Sigmoid colon (tissue), 7 donors: Measurements from ENCODE around the gene CRISPLD2. TPM values are rescaled to one million over a fixed set of nuclear protein-coding genes. Genes with fewer than 3 reads are reported as not detected.

Experiments used
- DNase-seq: peaks from one replicate; pipeline ENCODE4 v3.0.0-alpha.2; 2019
- H3K27ac ChIP-seq, 4 donors: fragments of 200-600 bp; sonication (generic); one replicate each; pipeline ENCODE4 v1.5.1; 2016 to 2019; ENCODE audit warnings: mild to moderate bottlenecking in 1 of 4
- H3K27me3 ChIP-seq, 3 donors: fragments of 200-600 bp; sonication (generic); one replicate each; pipeline ENCODE4 v1.5.1; 2019; ENCODE audit warnings: mild to moderate bottlenecking in 1 of 3
- H3K36me3 ChIP-seq, 4 donors: fragments of 200-600 bp; sonication (generic); one replicate each; pipeline ENCODE4 v1.5.1; 2016 to 2019
- H3K4me1 ChIP-seq, 4 donors: fragments of 200-600 bp; sonication (generic); one replicate each; pipeline ENCODE4 v1.5.1; 2017 to 2019
- H3K4me3 ChIP-seq, 4 donors: fragments of 200-600 bp; sonication (generic); one replicate each; pipeline ENCODE4 v1.5.1; 2017 to 2019; ENCODE audit warnings: mild to moderate bottlenecking in 2 of 4, moderate library complexity in 1 of 4
- H3K9me3 ChIP-seq, 4 donors: fragments of 200-600 bp in 3 of 4; sonication (generic) in 3 of 4; one replicate each; pipeline versions ENCODE4 v1.5.1 to v1.6.1; 2013 to 2019
- EP300 ChIP-seq, 4 donors: sonication (generic); formaldehyde crosslinking; IDR thresholded peaks; one replicate each; pipeline ENCODE4 v1.6.1; 2017; ENCODE audit warnings: antibody characterized with exemption in 4 of 4
- POLR2A ChIP-seq, 2 donors: fragments of 450-650 bp; IDR thresholded peaks; one replicate each; pipeline ENCODE4 v1.6.1; 2016; ENCODE audit warnings: antibody characterized with exemption in 2 of 2, mild to moderate bottlenecking in 2 of 2, moderate library complexity in 2 of 2
- POLR2AphosphoS5 ChIP-seq, 4 donors: sonication (generic); formaldehyde crosslinking; IDR thresholded peaks; one replicate each; pipeline ENCODE4 v1.6.1; 2017; ENCODE audit warnings: antibody characterized with exemption in 4 of 4
- WGBS, 2 donors: extraction: QIAGEN DNeasy Blood & Tissue Kit; methylation state at CpG; one replicate each; pipeline ENCODE4 v1.1.7; 2013; 5-methylcytosine and 5-hydroxymethylcytosine counted together
- intact Hi-C: fragments of 100-400 bp; cut with DNase I; formaldehyde crosslinking; loops from one replicate; pipeline ENCODE4 v1.15.1; 2023
- polyA plus RNA-seq, 3 donors: library from polyadenylated mRNA; stranded (reverse); fragments of 200-250 nt; gene quantifications; one replicate each; pipeline ENCODE4 v1.2.3, GENCODE V29; 2013
- total RNA-seq, 4 donors: library from RNA; depleted of rRNA; stranded (reverse); fragments of >200 nt; gene quantifications; one replicate each; pipeline ENCODE4 v1.1.0, GENCODE V29; 2016
- TF ChIP-seq, protein P1 (sequence below), 4 experiments: fragments of 450-650 bp in 3 of 4; fragments of 200-600 bp in 1 of 4; IDR thresholded peaks; one replicate each; pipeline ENCODE4 v1.5.1; 2016 to 2019; ENCODE audit warnings: antibody characterized with exemption in 4 of 4, mild to moderate bottlenecking in 3 of 4, moderate library complexity in 2 of 4
- donor health status: healthy with polysubstance abuse.
- donor health status: Bipolar disorder and iron deficiency.
- donor health status: healthy.

CRISPLD2 gene
- total and polyA plus RNA-seq, 7 donors: 3.0 to 545 (median 140) TPM

DNA sequence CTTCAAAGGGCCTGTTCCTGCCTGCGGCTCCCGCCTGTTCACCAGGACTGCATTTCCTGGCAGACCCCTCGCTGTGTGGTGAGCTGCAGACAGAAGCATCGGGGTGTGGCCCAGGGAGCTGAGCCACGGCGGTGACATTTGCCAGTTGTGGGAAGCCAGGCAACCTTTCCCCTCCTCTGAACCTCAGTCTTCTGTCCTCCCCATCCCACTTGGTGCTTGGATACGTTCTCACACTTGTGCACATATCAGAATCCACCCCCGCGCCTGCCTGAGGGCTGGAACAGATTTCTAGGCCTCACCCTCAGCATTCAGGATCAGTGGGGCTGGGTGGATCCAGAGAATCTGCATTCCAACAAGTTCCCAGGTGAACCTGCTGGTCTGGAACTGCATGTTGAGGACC is 63.5 kb downstream of the CRISPLD2 start:
- peaks cover 0 to 22% (median 10%) of the 10 kb centered on the region in 4 donors for H3K4me1 ChIP-seq
- H3K27me3 ChIP-seq: no peaks in the 10 kb centered on the region
- peaks cover 7 to 99% (median 63%) of the 10 kb centered on the region in 4 donors for H3K36me3 ChIP-seq
- 86 to 93% methylated on average over 9 of the region's 9 CpGs for WGBS, 2 donors
- DNase-seq: no peak
- TF ChIP-seq, protein P1, sequence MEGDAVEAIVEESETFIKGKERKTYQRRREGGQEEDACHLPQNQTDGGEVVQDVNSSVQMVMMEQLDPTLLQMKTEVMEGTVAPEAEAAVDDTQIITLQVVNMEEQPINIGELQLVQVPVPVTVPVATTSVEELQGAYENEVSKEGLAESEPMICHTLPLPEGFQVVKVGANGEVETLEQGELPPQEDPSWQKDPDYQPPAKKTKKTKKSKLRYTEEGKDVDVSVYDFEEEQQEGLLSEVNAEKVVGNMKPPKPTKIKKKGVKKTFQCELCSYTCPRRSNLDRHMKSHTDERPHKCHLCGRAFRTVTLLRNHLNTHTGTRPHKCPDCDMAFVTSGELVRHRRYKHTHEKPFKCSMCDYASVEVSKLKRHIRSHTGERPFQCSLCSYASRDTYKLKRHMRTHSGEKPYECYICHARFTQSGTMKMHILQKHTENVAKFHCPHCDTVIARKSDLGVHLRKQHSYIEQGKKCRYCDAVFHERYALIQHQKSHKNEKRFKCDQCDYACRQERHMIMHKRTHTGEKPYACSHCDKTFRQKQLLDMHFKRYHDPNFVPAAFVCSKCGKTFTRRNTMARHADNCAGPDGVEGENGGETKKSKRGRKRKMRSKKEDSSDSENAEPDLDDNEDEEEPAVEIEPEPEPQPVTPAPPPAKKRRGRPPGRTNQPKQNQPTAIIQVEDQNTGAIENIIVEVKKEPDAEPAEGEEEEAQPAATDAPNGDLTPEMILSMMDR (IDR thresholded peaks at IDR 0.05): no peak
- TF ChIP-seq POLR2AphosphoS5 (IDR thresholded peaks at IDR 0.05): peak in 1 of 4 donors; percentile 17
- intact Hi-C loops: no loop called here
- no peaks in the 10 kb centered on the region for H3K9me3 ChIP-seq
- H3K27ac ChIP-seq: peak overlapping the region in 2 of 4 donors; percentile 61 to 74
- no peak overlapping the region for H3K4me3 ChIP-seq

DNA sequence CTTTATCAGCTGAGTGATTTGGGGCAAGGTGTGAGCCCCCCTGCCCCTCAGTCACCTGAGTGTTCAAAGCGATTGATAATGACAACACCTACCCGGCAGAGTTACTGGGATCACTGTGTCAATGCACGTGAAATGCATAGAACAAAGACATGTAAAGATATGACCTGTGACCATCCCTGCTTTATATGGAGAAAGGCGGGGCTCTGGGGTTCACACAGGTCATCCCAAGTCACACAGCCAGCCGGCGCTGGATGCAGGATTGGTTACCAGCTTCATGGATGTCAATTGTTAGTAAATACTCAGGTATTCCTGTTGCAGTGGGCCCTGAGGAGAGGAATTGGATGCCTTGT is 64.4 kb downstream of the CRISPLD2 start:
- TF ChIP-seq, protein P1 (IDR thresholded peaks at IDR 0.05): no peak
- TF ChIP-seq EP300 (IDR thresholded peaks at IDR 0.05) (no peak), POLR2A (IDR thresholded peaks at IDR 0.05) (no peak), POLR2AphosphoS5 (IDR thresholded peaks at IDR 0.05) (no peak)
- Histone ChIP-seq H3K9me3 (no peaks in the 10 kb centered on the region), H3K4me3 (no peak overlapping the region), H3K4me1 (peaks cover 0 to 22% (median 10%) of the 10 kb centered on the region in 4 donors), H3K27me3 (no peaks in the 10 kb centered on the region), H3K27ac (peak overlapping the region in 3 of 4 donors; percentile 49 to 61 (median 60)), H3K36me3 (peaks cover 16 to 99% (median 65%) of the 10 kb centered on the region in 4 donors)
- WGBS, 2 donors: 62 to 70% methylated on average over 6 of the region's 6 CpGs
- intact Hi-C loops: no loop called here
- no peak for DNase-seq

DNA sequence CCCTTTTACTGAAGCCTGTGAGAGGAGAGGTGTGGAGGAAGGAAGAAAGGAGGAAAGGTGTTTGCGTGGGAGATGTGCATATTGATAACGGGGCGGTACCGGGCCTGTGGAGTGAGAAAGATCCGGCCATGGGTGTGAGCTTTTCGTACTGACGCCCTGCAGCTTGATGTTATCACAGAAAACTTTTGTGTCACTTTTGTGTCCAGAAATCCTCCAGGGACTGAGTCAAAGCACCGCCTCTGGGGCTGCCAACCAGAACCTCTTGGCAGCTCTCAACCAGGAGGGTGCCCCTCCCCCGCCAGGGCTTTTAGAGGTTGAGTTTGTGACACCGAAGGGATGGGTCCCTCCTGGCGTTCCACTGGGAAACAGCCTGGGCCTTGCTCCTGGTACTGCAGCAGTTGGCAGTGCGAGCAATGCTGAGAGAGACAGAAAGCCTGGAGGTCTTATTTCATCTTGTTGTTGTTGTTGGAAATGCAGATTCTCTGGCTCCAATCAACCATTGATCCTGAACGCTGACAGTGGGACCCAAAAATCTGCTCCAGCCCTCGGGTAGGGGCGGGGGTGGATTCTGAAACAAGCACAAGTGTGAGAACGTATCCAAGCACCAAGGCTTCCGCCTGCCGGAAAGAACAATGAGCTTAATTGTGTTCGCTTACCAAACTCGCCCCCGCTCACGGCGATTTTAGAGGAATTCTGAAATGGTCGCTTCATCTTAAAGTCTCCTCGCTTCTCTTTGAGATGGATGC is 65.0 kb downstream of the CRISPLD2 start:
- Histone ChIP-seq H3K4me1 (peaks cover 0 to 22% (median 10%) of the 10 kb centered on the region in 4 donors), H3K27me3 (no peaks in the 10 kb centered on the region), H3K36me3 (peaks cover 16 to 99% (median 68%) of the 10 kb centered on the region in 4 donors), H3K27ac (peak overlapping the region; percentile 47 to 61 (median 54)), H3K9me3 (no peaks in the 10 kb centered on the region), H3K4me3 (no peak overlapping the region)
- TF ChIP-seq POLR2A (IDR thresholded peaks at IDR 0.05) (no peak), EP300 (IDR thresholded peaks at IDR 0.05) (no peak), POLR2AphosphoS5 (IDR thresholded peaks at IDR 0.05) (peak in 1 of 4 donors; percentile 24)
- TF ChIP-seq, protein P1 (IDR thresholded peaks at IDR 0.05): no peak
- WGBS, 2 donors: 60 to 83% methylated on average over 25 of the region's 25 CpGs
- no peak for DNase-seq
- intact Hi-C loops: no loop called here

DNA sequence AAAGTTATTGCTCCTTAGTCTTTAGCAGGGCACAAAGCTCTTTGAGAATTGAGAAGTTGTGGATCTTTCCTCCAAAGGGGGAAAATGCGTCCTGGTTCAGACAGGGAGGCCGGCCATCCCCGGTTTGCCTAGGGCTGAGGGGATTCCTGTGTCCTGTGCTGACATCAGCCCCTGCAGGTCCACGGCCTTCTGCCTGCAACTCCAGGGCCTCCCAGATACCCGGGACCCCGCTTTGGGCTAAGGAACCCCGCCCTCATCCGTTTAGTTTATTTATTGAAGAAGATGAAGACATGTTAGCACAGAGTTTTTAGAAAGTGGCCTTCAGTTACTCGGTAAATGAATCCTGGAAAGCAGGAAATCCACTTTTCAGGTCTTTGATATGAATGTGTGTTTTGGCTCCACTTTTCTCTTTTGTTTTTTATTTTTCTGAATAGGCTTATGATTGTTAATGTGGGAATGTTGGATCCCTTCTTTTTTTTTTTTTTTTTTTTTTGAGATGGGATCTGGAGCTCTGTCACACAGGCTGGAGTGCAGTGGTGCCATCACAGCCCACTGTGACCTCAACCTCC is 65.6 kb downstream of the CRISPLD2 start:
- H3K27ac ChIP-seq: peak overlapping the region; percentile 47 to 61 (median 54)

More for the DNA sequence above, 65.6 kb downstream of the CRISPLD2 start:
- WGBS, 2 donors: 61 to 81% methylated on average over 9 of the region's 9 CpGs
- Histone ChIP-seq H3K4me1 (peaks cover 0 to 22% (median 10%) of the 10 kb centered on the region in 4 donors), H3K4me3 (no peak overlapping the region), H3K27me3 (no peaks in the 10 kb centered on the region), H3K9me3 (no peaks in the 10 kb centered on the region), H3K36me3 (peaks cover 16 to 99% (median 73%) of the 10 kb centered on the region in 4 donors)
- intact Hi-C loops: no loop called here
- TF ChIP-seq EP300 (IDR thresholded peaks at IDR 0.05): no peak
- TF ChIP-seq, protein P1 (IDR thresholded peaks at IDR 0.05): no peak
- no peak for TF ChIP-seq POLR2A (IDR thresholded peaks at IDR 0.05)
- TF ChIP-seq POLR2AphosphoS5 (IDR thresholded peaks at IDR 0.05): no peak
- no peak for DNase-seq
